ENCODE data around the gene ZBTB20. TPM values are rescaled to one million over a fixed set of nuclear protein-coding genes. Genes with fewer than 3 reads are reported as not detected.

Gene ZBTB20
- total RNA-seq, 5 donors from 2014 or later (not counting 1 experiment from before 2014, with no cell fraction given), result 43.1 to 80.7 (median 48.4) TPM

GRCh38 chr3:114606336-114606735, 540.8 kb downstream of the ZBTB20 start:
- H3K9me3 Mint-ChIP-seq, result no peaks in the 10 kb centered on the region
- ATAC-seq (replicated peaks in 1 of 4) (no peak), DNase-seq (no peak)
- no peak overlapping the region for H3K27ac Mint-ChIP-seq
- 33% methylated on average over 1 of the region's 2 CpGs for WGBS (ENCODE audit: insufficient coverage)
- no peaks in the 10 kb centered on the region for H3K36me3 ChIP-seq (ENCODE audit: control insufficient read depth in 2 of 2, extremely low read depth in 1 of 2, insufficient read depth in 1 of 2, low read length in 1 of 2)
- H3K27me3 Mint-ChIP-seq, result no peaks in the 10 kb centered on the region
- peaks cover 27% of the 10 kb centered on the region for H3K36me3 Mint-ChIP-seq
- H3K4me3 Mint-ChIP-seq, result no peak overlapping the region
- ChIA-PET CTCF (no interaction called here), POLR2A (no interaction called here)
- H3K4me1 ChIP-seq (ENCODE audit: control insufficient read depth in 1 of 2, extremely low read depth in 1 of 2, insufficient read depth in 2 of 2, low read length in 2 of 2), result no peaks in the 10 kb centered on the region
- H3K4me1 Mint-ChIP-seq, result peaks cover 0 to 5% (median 3%) of the 10 kb centered on the region in 3 donors
- no peaks in the 10 kb centered on the region for H3K27me3 ChIP-seq (replicated peaks in 1 of 2; ENCODE audit: control insufficient read depth in 2 of 2, extremely low read depth in 1 of 2, insufficient read depth in 2 of 2, low read length in 1 of 2)
- H3K9me3 ChIP-seq, result no peaks in the 10 kb centered on the region
- no peak overlapping the region for H3K27ac ChIP-seq (ENCODE audit: low read length)
- H3K4me3 ChIP-seq (ENCODE audit: control insufficient read depth in 1 of 2, extremely low read depth in 1 of 2, low read length in 1 of 2), result no peak overlapping the region

DNA sequence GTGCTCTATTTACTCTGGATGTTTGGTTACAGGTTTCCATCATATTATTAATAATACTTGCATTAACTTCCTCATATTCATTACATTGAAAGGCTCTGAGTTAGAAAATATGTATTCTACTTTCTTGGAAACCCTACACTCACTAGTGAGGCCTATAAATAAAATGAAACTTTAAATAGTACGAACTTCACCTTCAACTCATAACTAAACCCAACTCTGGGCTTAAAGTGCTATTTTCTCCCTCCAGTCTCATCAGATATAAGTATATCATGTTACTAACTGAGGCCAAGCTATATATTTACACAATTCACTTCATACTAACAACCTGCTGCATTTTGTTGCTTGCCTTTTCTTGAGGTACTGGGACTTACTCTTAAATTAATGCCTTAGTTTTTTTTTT, 546.5 kb downstream of the ZBTB20 start:
- H3K4me1 ChIP-seq (ENCODE audit: control insufficient read depth in 1 of 2, extremely low read depth in 1 of 2, insufficient read depth in 2 of 2, low read length in 2 of 2), result no peaks in the 10 kb centered on the region
- Mint-ChIP-seq H3K4me3 (no peak overlapping the region), H3K27ac (no peak overlapping the region), H3K36me3 (peaks cover 33% of the 10 kb centered on the region), H3K4me1 (peaks cover 0 to 5% (median 0%) of the 10 kb centered on the region in 3 donors), H3K9me3 (no peaks in the 10 kb centered on the region), H3K27me3 (no peaks in the 10 kb centered on the region)
- no peak for DNase-seq
- CTCF ChIA-PET, result interaction anchor here (0.6 to 0.7 kb wide), 2 partner anchors 23 to 192 kb away, joined by 3 to 6 read pairs; no protein-coding TSS in a partner anchor
- no peak for ATAC-seq (replicated peaks in 1 of 4)
- POLR2A ChIA-PET, result no interaction called here
- H3K27ac ChIP-seq (ENCODE audit: low read length), result no peak overlapping the region
- no peaks in the 10 kb centered on the region for H3K27me3 ChIP-seq (replicated peaks in 1 of 2; ENCODE audit: control insufficient read depth in 2 of 2, extremely low read depth in 1 of 2, insufficient read depth in 2 of 2, low read length in 1 of 2)
- no CpG with 5 or more reads among the region's 1 CpG for WGBS (ENCODE audit: insufficient coverage)
- H3K4me3 ChIP-seq (ENCODE audit: control insufficient read depth in 1 of 2, extremely low read depth in 1 of 2, low read length in 1 of 2), result no peak overlapping the region
- H3K36me3 ChIP-seq (ENCODE audit: control insufficient read depth in 2 of 2, extremely low read depth in 1 of 2, insufficient read depth in 1 of 2, low read length in 1 of 2), result no peaks in the 10 kb centered on the region
- H3K9me3 ChIP-seq, result no peaks in the 10 kb centered on the region

GRCh38 chr3:114597871-114598270, 549.2 kb downstream of the ZBTB20 start:
- no peaks in the 10 kb centered on the region for H3K36me3 ChIP-seq (ENCODE audit: control insufficient read depth in 2 of 2, extremely low read depth in 1 of 2, insufficient read depth in 1 of 2, low read length in 1 of 2)
- Mint-ChIP-seq H3K4me3 (no peak overlapping the region), H3K27me3 (no peaks in the 10 kb centered on the region), H3K4me1 (no peaks in the 10 kb centered on the region), H3K36me3 (peaks cover 36% of the 10 kb centered on the region), H3K9me3 (no peaks in the 10 kb centered on the region), H3K27ac (no peak overlapping the region)
- no peak overlapping the region for H3K27ac ChIP-seq (ENCODE audit: low read length)
- H3K4me3 ChIP-seq (ENCODE audit: control insufficient read depth in 1 of 2, extremely low read depth in 1 of 2, low read length in 1 of 2), result no peak overlapping the region
- no peak for ATAC-seq (replicated peaks in 1 of 4)
- DNase-seq, result no peak
- POLR2A ChIA-PET, result no interaction called here
- no peaks in the 10 kb centered on the region for H3K9me3 ChIP-seq
- no peaks in the 10 kb centered on the region for H3K4me1 ChIP-seq (ENCODE audit: control insufficient read depth in 1 of 2, extremely low read depth in 1 of 2, insufficient read depth in 2 of 2, low read length in 2 of 2)
- no peaks in the 10 kb centered on the region for H3K27me3 ChIP-seq (replicated peaks in 1 of 2; ENCODE audit: control insufficient read depth in 2 of 2, extremely low read depth in 1 of 2, insufficient read depth in 2 of 2, low read length in 1 of 2)
- CTCF ChIA-PET, result no interaction called here

DNA sequence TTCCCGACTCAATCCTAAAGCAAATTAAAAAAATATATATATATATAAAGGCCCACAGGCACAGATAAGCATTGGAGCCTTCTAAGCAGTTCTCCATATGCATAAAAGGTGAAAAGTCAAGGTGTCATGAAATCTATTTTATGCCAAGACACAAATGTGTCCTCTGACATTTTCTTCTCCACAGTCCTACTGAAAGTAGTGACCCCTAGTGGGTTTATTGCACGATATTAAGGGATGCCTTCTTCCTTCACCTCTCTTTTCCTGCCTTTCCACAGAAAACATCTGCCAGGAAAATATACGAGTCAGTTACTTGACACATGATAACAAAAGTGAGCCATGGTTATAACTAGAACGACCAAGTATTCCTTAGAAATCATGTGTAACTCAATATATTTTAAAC, 550.1 kb downstream of the ZBTB20 start:
- POLR2A ChIA-PET, result no interaction called here
- no peaks in the 10 kb centered on the region for H3K4me1 ChIP-seq (ENCODE audit: control insufficient read depth in 1 of 2, extremely low read depth in 1 of 2, insufficient read depth in 2 of 2, low read length in 2 of 2)
- no peak for DNase-seq
- no peak overlapping the region for H3K27ac ChIP-seq (ENCODE audit: low read length)
- H3K27me3 Mint-ChIP-seq, result no peaks in the 10 kb centered on the region
- no peaks in the 10 kb centered on the region for H3K36me3 ChIP-seq (ENCODE audit: control insufficient read depth in 2 of 2, extremely low read depth in 1 of 2, insufficient read depth in 1 of 2, low read length in 1 of 2)
- WGBS (ENCODE audit: insufficient coverage), result 94% methylated on average over 2 of the region's 4 CpGs
- H3K9me3 Mint-ChIP-seq, result no peaks in the 10 kb centered on the region
- H3K4me3 ChIP-seq (ENCODE audit: control insufficient read depth in 1 of 2, extremely low read depth in 1 of 2, low read length in 1 of 2), result no peak overlapping the region
- peaks cover 36% of the 10 kb centered on the region for H3K36me3 Mint-ChIP-seq
- no peaks in the 10 kb centered on the region for H3K27me3 ChIP-seq (replicated peaks in 1 of 2; ENCODE audit: control insufficient read depth in 2 of 2, extremely low read depth in 1 of 2, insufficient read depth in 2 of 2, low read length in 1 of 2)
- no peak overlapping the region for H3K4me3 Mint-ChIP-seq
- no peaks in the 10 kb centered on the region for H3K4me1 Mint-ChIP-seq
- no peak overlapping the region for H3K27ac Mint-ChIP-seq
- CTCF ChIA-PET, result no interaction called here
- no peak for ATAC-seq (replicated peaks in 1 of 4)
- no peaks in the 10 kb centered on the region for H3K9me3 ChIP-seq

DNA sequence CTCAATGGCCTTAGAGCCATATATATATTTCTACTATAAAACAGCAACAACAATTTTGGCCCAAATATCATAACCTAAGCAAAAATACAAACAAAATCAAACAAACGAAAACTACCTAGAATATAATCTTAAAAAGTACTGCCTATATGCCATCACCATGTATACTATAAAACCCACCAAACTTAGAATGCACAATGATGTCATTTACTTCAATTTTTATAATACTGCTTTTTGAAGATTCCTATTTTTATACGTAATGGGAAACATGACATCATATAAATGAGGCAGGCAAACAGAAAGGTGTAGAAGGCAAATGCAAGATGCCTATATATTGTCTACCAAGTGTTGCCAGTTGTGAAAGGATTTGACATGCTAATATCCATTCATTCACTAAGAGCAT, 550.9 kb downstream of the ZBTB20 start:
- H3K27me3 Mint-ChIP-seq, result no peaks in the 10 kb centered on the region
- no peaks in the 10 kb centered on the region for H3K36me3 ChIP-seq (ENCODE audit: control insufficient read depth in 2 of 2, extremely low read depth in 1 of 2, insufficient read depth in 1 of 2, low read length in 1 of 2)
- H3K4me1 Mint-ChIP-seq, result no peaks in the 10 kb centered on the region
- CTCF ChIA-PET, result no interaction called here
- POLR2A ChIA-PET, result no interaction called here
- H3K4me3 ChIP-seq (ENCODE audit: control insufficient read depth in 1 of 2, extremely low read depth in 1 of 2, low read length in 1 of 2), result no peak overlapping the region
- no peak overlapping the region for H3K27ac Mint-ChIP-seq
- DNase-seq (no peak), ATAC-seq (replicated peaks in 1 of 4) (no peak)
- no CpG with 5 or more reads among the region's 2 CpGs for WGBS (ENCODE audit: insufficient coverage)
- no peaks in the 10 kb centered on the region for H3K27me3 ChIP-seq (replicated peaks in 1 of 2; ENCODE audit: control insufficient read depth in 2 of 2, extremely low read depth in 1 of 2, insufficient read depth in 2 of 2, low read length in 1 of 2)
- H3K4me3 Mint-ChIP-seq, result no peak overlapping the region
- H3K9me3 Mint-ChIP-seq, result no peaks in the 10 kb centered on the region
- H3K9me3 ChIP-seq, result no peaks in the 10 kb centered on the region
- H3K27ac ChIP-seq (ENCODE audit: low read length), result no peak overlapping the region
- peaks cover 33% of the 10 kb centered on the region for H3K36me3 Mint-ChIP-seq
- H3K4me1 ChIP-seq (ENCODE audit: control insufficient read depth in 1 of 2, extremely low read depth in 1 of 2, insufficient read depth in 2 of 2, low read length in 2 of 2), result no peaks in the 10 kb centered on the region

GRCh38 chr3:114595522-114596028, 551.5 kb downstream of the ZBTB20 start:
- Histone ChIP-seq H3K9me3 (no peaks in the 10 kb centered on the region), H3K27ac (ENCODE audit: low read length) (no peak overlapping the region), H3K36me3 (ENCODE audit: control insufficient read depth in 2 of 2, extremely low read depth in 1 of 2, insufficient read depth in 1 of 2, low read length in 1 of 2) (no peaks in the 10 kb centered on the region), H3K4me1 (ENCODE audit: control insufficient read depth in 1 of 2, extremely low read depth in 1 of 2, insufficient read depth in 2 of 2, low read length in 2 of 2) (no peaks in the 10 kb centered on the region), H3K27me3 (replicated peaks in 1 of 2; ENCODE audit: control insufficient read depth in 2 of 2, extremely low read depth in 1 of 2, insufficient read depth in 2 of 2, low read length in 1 of 2) (no peaks in the 10 kb centered on the region), H3K4me3 (ENCODE audit: control insufficient read depth in 1 of 2, extremely low read depth in 1 of 2, low read length in 1 of 2) (no peak overlapping the region)
- Mint-ChIP-seq H3K27me3 (no peaks in the 10 kb centered on the region), H3K36me3 (peaks cover 33% of the 10 kb centered on the region), H3K9me3 (no peaks in the 10 kb centered on the region), H3K27ac (no peak overlapping the region), H3K4me1 (no peaks in the 10 kb centered on the region), H3K4me3 (no peak overlapping the region)
- no peak for DNase-seq
- CTCF ChIA-PET, result no interaction called here
- POLR2A ChIA-PET, result interaction anchor here in 1 of 2 donors (0.6 kb wide), 1 partner anchor 10 kb away, joined by 3 read pairs; no protein-coding TSS in a partner anchor
- no peak for ATAC-seq (replicated peaks in 1 of 4)
- WGBS (ENCODE audit: insufficient coverage), result no CpG with 5 or more reads among the region's 2 CpGs

Data from T-cell (primary cell).